Activated CD8-positive, alpha-beta memory T cell treated with anti-CD3 and anti-CD28 coated beads for 36 hours (primary cell): ENCODE measurements around the gene GCA. TPM values are rescaled to one million over a fixed set of nuclear protein-coding genes. Genes with fewer than 3 reads are reported as not detected.

Source experiments
- CTCF ChIA-PET: fragments of 350-600 bp; sonication (Branson Sonifier 250); formaldehyde crosslinking; loops from one replicate; lab custom pipeline; 2021; ENCODE audit warnings: antibody characterized with exemption; lab: Charles Lee
- POLR2A ChIA-PET: fragments of 350-600 bp; sonication (Branson Sonifier 250); formaldehyde crosslinking; loops from one replicate; lab custom pipeline; 2021; ENCODE audit warnings: antibody characterized with exemption; lab: Charles Lee
- total RNA-seq, 2 experiments: library from RNA; stranded (reverse); gene quantifications; one replicate each; pipeline ENCODE4 v1.2.3, GENCODE V29; 2021

The GCA gene
- total RNA-seq, 2 experiments from 2014 or later, result 15.7 to 16.6 TPM

DNA sequence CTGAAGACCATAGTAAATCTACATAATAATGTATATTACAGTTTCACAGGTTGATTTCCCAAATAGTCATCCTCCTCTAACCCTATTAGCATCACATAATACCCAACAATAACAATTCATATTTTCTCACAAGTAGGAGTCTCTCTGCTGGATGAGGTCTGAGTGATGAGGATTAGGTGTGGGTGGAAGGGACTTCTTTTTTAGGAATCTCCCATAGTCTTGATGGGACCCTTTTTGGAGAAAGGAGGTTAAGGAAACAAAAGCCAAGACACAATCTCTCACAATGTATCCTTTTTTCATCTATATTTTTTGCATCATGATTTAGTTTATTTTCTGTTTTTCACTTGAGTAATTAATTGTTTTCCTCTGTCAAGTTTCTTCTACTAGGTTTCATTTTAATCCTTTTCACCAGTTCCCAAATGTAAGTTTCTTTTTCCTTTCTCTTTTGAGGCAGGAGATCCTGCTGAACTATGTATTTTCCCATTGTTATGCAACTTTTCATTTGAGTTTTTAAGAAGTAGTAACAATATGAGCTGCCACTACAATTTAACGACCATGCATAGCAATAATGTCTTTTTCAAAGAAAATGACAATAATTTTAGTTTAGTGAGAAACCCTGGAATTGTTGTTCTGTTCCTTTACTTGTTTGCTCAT is 22.9 kb upstream of the GCA start:
- CTCF ChIA-PET, result no interaction called here
- POLR2A ChIA-PET, result no interaction called here

DNA sequence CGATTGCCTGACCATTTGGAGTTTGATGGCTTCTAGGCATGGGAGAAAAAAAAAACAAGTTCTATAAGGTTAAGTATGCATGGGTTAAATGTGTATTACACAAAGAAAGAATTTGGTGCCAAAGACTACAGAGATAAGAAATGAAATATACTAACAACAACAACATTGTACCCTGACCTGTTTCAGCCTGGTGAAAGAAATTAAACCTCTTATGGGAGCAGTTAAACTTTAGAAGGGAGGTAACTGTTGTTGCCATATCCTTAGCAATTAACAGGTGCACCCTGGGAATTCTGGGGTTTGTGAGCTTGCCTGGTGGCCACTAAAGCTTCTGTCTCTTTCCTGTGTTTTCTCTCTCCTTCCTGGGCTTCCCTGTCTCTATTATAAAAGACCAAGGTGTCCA is 19.0 kb upstream of the GCA start:
- POLR2A ChIA-PET, result no interaction called here
- CTCF ChIA-PET, result interaction anchor here (0.6 kb wide), 1 partner anchor 1840 kb away, joined by 3 read pairs; no protein-coding TSS in a partner anchor

- ChIA-PET CTCF (no interaction called here), POLR2A (no interaction called here)
These were observed 16.7 kb upstream of the GCA start for GRCh38 chr2:162327134-162327769.

GRCh38 chr2:162327806-162328205 is 16.1 kb upstream of the GCA start:
- ChIA-PET CTCF (interaction anchor here (0.6 kb wide), 1 partner anchor 68 kb away, joined by 4 read pairs; no protein-coding TSS in a partner anchor), POLR2A (no interaction called here)

DNA sequence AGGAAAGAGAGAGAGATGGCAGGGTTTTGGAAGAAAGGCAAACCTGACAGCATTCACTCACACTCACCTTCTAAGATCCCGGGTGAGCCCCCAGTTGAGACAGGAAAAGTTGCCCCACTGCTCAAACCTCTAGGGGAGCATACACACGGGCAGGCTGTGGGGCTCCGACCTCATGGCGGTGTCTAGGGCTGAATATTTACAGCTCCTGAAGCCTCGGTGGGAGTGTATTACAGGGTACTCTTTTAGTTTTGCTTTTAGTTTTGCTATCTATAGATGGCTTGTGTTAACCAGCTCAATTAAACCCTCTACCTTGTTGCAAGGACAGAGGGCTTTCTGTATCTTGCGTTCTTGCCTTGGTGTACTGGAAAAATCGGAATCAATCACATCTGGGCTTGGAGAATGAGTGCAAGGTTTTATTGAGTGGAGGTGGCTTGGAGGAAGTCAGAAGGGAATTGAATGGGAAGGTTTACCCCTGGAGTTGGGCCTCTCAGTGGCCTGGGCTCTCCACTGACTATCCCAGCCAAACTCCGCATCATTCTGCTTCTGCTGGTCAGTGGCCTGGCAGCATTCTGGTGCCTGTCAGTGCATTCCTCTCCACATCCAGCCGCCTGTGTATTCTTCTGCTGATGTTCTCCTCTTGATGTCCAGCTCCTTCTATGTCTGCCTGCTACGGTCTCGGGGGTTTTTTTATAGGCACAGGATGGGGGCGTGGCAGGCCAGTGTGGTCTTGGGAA is 15.3 kb upstream of the GCA start:
- CTCF ChIA-PET, result interaction anchor here (0.6 kb wide), 1 partner anchor 67 kb away, joined by 4 read pairs; no protein-coding TSS in a partner anchor
- POLR2A ChIA-PET, result no interaction called here

DNA sequence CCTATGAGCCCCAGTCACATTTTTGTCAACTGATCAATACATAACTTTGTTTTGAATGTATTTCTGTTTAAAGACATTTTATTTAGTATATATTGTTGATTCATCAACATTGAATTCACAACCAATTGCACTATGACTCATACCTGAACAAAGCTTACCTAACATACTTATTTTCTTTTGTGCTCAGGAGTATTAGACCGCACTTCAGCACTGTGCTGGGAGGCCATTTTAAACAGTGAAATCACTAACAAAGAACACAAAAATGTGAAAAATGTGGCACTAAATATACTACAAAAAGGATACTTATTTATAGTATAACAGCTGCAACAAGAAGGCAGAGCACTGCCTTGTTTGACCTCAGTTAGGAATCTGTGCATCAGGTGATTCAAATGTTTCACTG is 13.1 kb upstream of the GCA start:
- ChIA-PET POLR2A (no interaction called here), CTCF (no interaction called here)

- ChIA-PET CTCF (no interaction called here), POLR2A (no interaction called here)
These were observed 10.0 kb upstream of the GCA start for GRCh38 chr2:162333968-162334367.

DNA sequence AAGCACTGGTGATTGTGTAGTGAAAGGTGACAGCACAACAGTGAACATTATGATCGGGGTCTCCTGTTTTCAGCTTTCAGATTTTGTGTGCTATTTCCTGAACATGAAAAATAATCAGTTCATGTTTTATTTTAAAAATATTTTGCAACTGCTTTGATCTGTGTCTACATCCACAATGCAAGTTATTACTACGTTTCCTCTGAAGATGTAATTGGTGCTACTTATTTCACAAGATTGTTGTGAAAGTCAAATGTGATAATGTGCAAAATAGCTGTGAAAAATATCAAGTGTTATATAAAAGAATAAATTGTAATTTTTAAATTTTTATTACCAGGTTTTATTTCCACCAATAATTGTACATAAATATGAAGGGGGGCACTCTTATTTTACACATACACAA is 6.1 kb upstream of the GCA start:
- CTCF ChIA-PET, result no interaction called here
- POLR2A ChIA-PET, result no interaction called here

DNA sequence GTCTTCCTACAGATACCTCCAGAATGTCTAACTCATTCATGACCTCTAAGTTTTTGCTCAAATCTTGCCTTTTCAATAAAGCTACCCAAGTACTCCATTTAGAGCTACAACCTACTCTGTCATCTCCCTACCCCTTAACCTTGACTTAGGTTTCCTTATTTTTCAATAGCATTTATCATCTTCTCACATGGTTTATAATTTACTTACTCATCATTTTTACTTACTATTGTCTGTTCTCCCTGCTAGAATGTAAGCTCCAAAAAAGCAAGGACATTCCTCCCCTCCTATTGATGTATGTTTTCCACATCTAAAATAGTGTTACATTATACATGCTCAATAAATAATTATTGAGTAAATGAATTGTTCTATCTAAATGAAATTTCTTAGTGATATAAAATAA is 3.1 kb upstream of the GCA start:
- ChIA-PET POLR2A (no interaction called here), CTCF (no interaction called here)

DNA sequence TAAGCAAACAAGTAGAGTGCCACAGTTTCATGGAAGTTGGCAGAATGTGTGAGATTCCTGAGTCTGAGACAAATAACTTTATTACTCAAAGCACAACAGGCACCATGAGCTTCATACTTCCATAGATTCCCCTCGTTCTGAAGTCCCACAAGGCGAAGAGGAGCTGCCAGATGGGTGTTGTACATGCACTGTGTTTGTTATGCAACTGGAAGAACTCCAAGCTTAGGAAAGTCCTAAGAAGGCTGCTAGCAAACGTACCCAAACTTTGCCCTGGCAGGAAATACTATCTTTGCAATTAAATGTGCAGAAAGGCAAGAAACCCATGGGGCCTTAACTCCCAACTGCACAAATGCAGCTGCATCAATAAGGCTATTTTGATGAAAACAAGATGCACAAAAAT is 1.6 kb upstream of the GCA start:
- ChIA-PET POLR2A (no interaction called here), CTCF (no interaction called here)

DNA sequence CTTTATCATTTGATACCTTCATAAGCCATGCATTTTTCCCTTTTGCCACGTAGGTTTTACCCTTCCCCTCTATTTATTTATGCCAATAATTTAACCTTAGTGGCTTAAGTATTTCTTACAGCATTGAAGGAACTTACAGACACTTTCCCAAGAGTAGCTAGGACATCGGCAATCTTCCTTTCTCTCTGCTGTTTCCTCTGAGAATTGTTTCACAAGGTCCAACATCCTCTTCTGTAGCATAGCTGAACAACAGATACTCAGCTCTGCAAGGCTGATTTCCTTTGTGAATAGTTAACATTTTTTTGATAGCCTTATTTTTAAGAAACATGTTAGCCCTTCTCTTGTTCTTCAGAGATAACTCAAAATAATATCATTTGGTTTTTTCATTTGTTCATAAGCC is 1.1 kb upstream of the GCA start:
- ChIA-PET CTCF (no interaction called here), POLR2A (no interaction called here)

DNA sequence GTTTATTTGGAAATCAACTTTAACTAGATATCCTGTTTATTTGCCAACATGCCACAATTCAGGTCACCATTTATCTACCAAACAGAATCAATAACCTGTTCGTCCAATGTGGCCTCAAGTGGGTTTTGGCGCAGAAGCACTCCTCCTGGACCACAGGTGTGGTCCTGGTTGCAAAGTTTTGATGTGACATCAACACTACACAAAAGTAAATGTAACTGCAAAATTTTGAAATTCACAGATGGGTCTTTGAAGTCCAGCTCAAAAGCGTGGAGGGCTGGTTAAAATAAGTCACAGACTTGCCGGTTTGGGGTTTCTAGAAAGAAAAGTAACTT is 474 bp upstream of the GCA start:
- CTCF ChIA-PET, result no interaction called here
- POLR2A ChIA-PET, result no interaction called here

DNA sequence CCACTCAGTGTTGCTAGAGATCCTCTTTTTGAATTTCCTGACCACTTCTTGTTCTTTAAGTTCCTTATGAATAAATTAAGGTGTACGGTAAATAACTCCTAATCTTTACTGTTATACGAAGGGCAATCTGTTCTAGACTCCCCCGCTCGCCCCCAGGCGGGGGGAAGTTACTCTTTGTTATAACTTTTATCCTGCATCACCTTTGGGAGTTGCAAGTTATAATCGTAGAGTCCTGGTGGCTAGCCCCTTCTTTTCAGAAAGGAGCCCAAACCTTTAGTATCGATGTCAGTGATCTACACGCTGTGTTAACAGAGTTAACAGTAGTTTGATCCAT is 652 bp downstream of the GCA start:
- ChIA-PET CTCF (no interaction called here), POLR2A (no interaction called here)

GRCh38 chr2:162365392-162365791 is 21.5 kb downstream of the GCA start:
- CTCF ChIA-PET, result no interaction called here
- POLR2A ChIA-PET, result no interaction called here

- POLR2A ChIA-PET, result no interaction called here
These were observed 24.6 kb downstream of the GCA start for GRCh38 chr2:162368494-162368893.

GRCh38 chr2:162369551-162369950 is 25.6 kb downstream of the GCA start:
- POLR2A ChIA-PET, result no interaction called here
- CTCF ChIA-PET, result no interaction called here

More at GRCh38 chr2:162368494-162368893, 24.6 kb downstream of the GCA start:
- CTCF ChIA-PET, result no interaction called here

DNA sequence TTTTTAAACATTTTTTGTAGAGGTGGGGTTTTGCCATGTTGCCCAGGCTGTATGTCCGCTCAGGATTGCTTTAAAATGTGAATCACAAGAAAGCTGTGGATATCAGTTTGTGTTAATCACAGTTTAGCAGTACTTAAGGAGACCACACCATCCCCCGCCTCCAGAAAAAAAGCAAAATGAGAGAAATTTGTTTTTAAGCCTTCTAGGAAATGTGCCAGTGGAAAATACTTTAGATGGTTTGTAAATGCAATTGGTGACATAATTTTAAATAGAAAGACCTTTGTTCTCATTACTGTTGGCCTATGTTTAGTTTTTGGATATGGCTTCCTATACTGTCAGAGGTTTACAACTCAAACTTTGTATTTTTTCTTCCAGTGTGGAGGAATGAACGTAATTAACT is 27.0 kb downstream of the GCA start:
- POLR2A ChIA-PET, result no interaction called here
- CTCF ChIA-PET, result interaction anchor here (0.8 kb wide), 1 partner anchor 11 kb away, joined by 3 read pairs; no protein-coding TSS in a partner anchor

- ChIA-PET CTCF (no interaction called here), POLR2A (no interaction called here)
These were observed 28.9 kb downstream of the GCA start for GRCh38 chr2:162372818-162373217.

DNA sequence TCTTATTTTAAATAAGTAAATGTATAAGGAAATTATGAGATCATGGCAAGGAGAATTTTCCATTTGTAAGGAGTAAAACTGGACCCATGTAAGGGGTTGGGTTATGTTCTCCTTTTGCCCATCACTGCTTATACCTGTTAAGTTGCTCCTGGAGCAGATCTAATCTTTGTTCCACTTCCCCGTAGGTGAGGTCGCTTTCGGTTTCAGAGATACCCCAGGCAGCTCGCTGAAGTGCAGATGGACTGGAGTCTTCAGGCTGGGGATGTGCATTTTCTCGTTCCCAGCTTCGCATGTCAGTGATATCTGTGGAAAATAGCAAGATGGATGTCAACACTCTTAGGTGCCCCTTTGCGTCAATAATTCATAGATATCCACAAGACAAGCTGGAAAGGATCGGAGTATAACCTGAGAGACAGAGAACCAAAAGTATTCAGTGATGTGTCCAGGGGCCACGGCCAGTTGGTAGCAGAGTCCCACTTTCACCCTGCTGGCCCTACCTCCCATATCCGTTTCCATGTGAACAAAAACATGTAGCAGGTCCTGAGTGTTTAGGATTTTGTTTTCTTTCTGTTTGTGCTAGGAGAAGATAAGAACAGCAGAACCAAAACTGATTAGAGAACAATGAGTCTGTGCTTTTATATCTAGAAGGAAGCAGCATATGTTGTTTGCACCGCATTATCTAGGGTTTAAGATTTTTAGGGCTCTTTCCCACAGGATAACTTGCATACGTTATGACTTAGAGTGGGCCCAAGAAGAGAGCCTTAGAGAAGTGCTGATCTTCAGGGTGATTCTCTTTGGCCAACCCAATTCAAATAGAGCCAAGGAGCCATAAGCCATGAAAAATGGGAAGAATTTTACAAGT is 36.0 kb downstream of the GCA start:
- CTCF ChIA-PET, result no interaction called here
- POLR2A ChIA-PET, result no interaction called here

DNA sequence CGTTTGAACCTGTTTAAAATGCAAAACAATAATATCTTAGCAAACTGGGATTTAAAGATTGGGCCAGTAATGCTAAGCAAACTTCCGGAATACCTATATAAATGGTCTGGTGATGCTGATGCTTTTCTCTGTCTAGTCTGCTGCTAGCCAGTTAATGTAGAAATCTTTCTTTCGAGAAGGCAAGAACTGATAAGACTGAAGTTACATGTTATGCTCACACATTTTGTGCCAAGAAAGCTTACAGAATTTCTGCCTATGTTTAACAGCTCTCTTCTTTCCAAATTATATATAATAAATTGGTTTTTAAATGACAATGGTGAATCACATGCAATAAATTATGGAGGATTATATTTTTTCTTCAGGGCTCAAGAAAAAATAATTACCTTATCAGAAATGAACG is 37.9 kb downstream of the GCA start:
- CTCF ChIA-PET, result interaction anchor here (1.3 kb wide), 1 partner anchor 11 kb away, joined by 3 read pairs; no protein-coding TSS in a partner anchor
- POLR2A ChIA-PET, result no interaction called here
